HUES48 (cell line): ENCODE results near the gene YPEL4.
A peak's percentile ranks its signal among the peaks of the same experiment; 100 is the strongest.

Experiments used
- H3K27ac ChIP-seq: one replicate; pipeline ENCODE4 v1.7.0; 2013; ENCODE audit warnings: low read depth, low read length, inconsistent platforms
- H3K27me3 ChIP-seq: 2 replicates; pipeline ENCODE4 v1.6.1; 2013; ENCODE audit warnings: mild to moderate bottlenecking, low read length; ENCODE audit not compliant: control insufficient read depth, insufficient read depth
- H3K36me3 ChIP-seq: 2 replicates; pipeline ENCODE4 v1.6.1; 2013; ENCODE audit warnings: low read length; ENCODE audit not compliant: control insufficient read depth, insufficient read depth
- H3K4me1 ChIP-seq: 2 replicates; pipeline ENCODE4 v1.6.1; 2013; ENCODE audit warnings: mild to moderate bottlenecking, low read length; ENCODE audit not compliant: control insufficient read depth, insufficient read depth
- H3K4me3 ChIP-seq: 2 replicates; pipeline ENCODE4 v1.5.1; 2013; ENCODE audit warnings: mild to moderate bottlenecking, low read depth, low read length
- H3K9ac ChIP-seq: 2 replicates; pipeline ENCODE4 v1.6.1; 2013; ENCODE audit warnings: mild to moderate bottlenecking, low read depth, low read length, moderate library complexity
- H3K9me3 ChIP-seq: 2 replicates; pipeline ENCODE4 v1.6.1; 2013; ENCODE audit warnings: low read length; ENCODE audit not compliant: control insufficient read depth, insufficient read depth

YPEL4 gene

GRCh38 chr11:57641011-57641807, 8.5 kb downstream of the YPEL4 start:
- no peaks in the 10 kb centered on the region for H3K9me3 ChIP-seq
- H3K36me3 ChIP-seq = peaks cover 41% of the 10 kb centered on the region
- H3K27ac ChIP-seq = peak overlapping the region; percentile 99
- peak overlapping the region; percentile 100 for H3K4me3 ChIP-seq
- H3K27me3 ChIP-seq = no peaks in the 10 kb centered on the region
- H3K4me1 ChIP-seq = peaks cover 60% of the 10 kb centered on the region
- no peak overlapping the region for H3K9ac ChIP-seq

- Histone ChIP-seq H3K9me3 (no peaks in the 10 kb centered on the region), H3K4me3 (peak overlapping the region; percentile 100), H3K36me3 (peaks cover 41% of the 10 kb centered on the region), H3K4me1 (peaks cover 50% of the 10 kb centered on the region), H3K9ac (peak overlapping the region; percentile 75), H3K27ac (peak overlapping the region; percentile 99), H3K27me3 (no peaks in the 10 kb centered on the region)
Observed at GRCh38 chr11:57640068-57640800, 9.5 kb downstream of the YPEL4 start.

- no peaks in the 10 kb centered on the region for H3K9me3 ChIP-seq
- peak overlapping the region; percentile 99 for H3K9ac ChIP-seq
- H3K27me3 ChIP-seq = no peaks in the 10 kb centered on the region
- H3K4me3 ChIP-seq = peak overlapping the region; percentile 100
- peaks cover 41% of the 10 kb centered on the region for H3K36me3 ChIP-seq
- H3K4me1 ChIP-seq = peaks cover 45% of the 10 kb centered on the region
- H3K27ac ChIP-seq = peak overlapping the region; percentile 99
Observed at GRCh38 chr11:57639321-57640067, 10.2 kb downstream of the YPEL4 start.

GRCh38 chr11:57638811-57639320, 10.8 kb downstream of the YPEL4 start:
- Histone ChIP-seq H3K36me3 (peaks cover 40% of the 10 kb centered on the region), H3K27ac (peak overlapping the region; percentile 99), H3K4me3 (peak overlapping the region; percentile 100), H3K9me3 (no peaks in the 10 kb centered on the region), H3K27me3 (no peaks in the 10 kb centered on the region; the same call in 1 of the 2 replicates), H3K9ac (peak overlapping the region; percentile 99), H3K4me1 (peaks cover 41% of the 10 kb centered on the region)

- Histone ChIP-seq H3K4me1 (peaks cover 36% of the 10 kb centered on the region), H3K27me3 (no peaks in the 10 kb centered on the region; the same call in 1 of the 2 replicates), H3K9ac (peak overlapping the region; percentile 99), H3K9me3 (no peaks in the 10 kb centered on the region), H3K4me3 (peak overlapping the region; percentile 100), H3K27ac (peak overlapping the region; percentile 99), H3K36me3 (peaks cover 34% of the 10 kb centered on the region)
Observed at GRCh38 chr11:57638005-57638781, 11.5 kb downstream of the YPEL4 start.

- Histone ChIP-seq H3K4me3 (peak overlapping the region; percentile 54), H3K9ac (peak overlapping the region; percentile 88), H3K4me1 (peaks cover 33% of the 10 kb centered on the region), H3K36me3 (peaks cover 30% of the 10 kb centered on the region), H3K27ac (peak overlapping the region; percentile 99), H3K27me3 (no peaks in the 10 kb centered on the region; the same call in 1 of the 2 replicates), H3K9me3 (no peaks in the 10 kb centered on the region)
Observed at GRCh38 chr11:57637626-57638004, 12.1 kb downstream of the YPEL4 start.

GRCh38 chr11:57635246-57635645, 14.5 kb downstream of the YPEL4 start:
- no peak overlapping the region for H3K27ac ChIP-seq
- H3K36me3 ChIP-seq = peaks cover 7% of the 10 kb centered on the region
- H3K27me3 ChIP-seq = no peaks in the 10 kb centered on the region; the same call in 1 of the 2 replicates
- no peaks in the 10 kb centered on the region for H3K9me3 ChIP-seq
- H3K4me3 ChIP-seq = no peak overlapping the region
- H3K4me1 ChIP-seq = peaks cover 13% of the 10 kb centered on the region
- no peak overlapping the region for H3K9ac ChIP-seq

GRCh38 chr11:57634311-57634710, 15.4 kb downstream of the YPEL4 start:
- Histone ChIP-seq H3K4me1 (peaks cover 7% of the 10 kb centered on the region), H3K9ac (no peak overlapping the region), H3K36me3 (no peaks in the 10 kb centered on the region), H3K27ac (no peak overlapping the region), H3K4me3 (no peak overlapping the region), H3K9me3 (no peaks in the 10 kb centered on the region), H3K27me3 (no peaks in the 10 kb centered on the region; the same call in 1 of the 2 replicates)

- Histone ChIP-seq H3K4me3 (no peak overlapping the region), H3K27me3 (no peaks in the 10 kb centered on the region; the same call in 1 of the 2 replicates), H3K9me3 (no peaks in the 10 kb centered on the region), H3K36me3 (no peaks in the 10 kb centered on the region), H3K9ac (no peak overlapping the region), H3K4me1 (peaks cover 7% of the 10 kb centered on the region), H3K27ac (no peak overlapping the region)
Observed at GRCh38 chr11:57633394-57634070, 16.2 kb downstream of the YPEL4 start.
